ENCODE results near the gene ERCC1.

Gene ERCC1

DNA sequence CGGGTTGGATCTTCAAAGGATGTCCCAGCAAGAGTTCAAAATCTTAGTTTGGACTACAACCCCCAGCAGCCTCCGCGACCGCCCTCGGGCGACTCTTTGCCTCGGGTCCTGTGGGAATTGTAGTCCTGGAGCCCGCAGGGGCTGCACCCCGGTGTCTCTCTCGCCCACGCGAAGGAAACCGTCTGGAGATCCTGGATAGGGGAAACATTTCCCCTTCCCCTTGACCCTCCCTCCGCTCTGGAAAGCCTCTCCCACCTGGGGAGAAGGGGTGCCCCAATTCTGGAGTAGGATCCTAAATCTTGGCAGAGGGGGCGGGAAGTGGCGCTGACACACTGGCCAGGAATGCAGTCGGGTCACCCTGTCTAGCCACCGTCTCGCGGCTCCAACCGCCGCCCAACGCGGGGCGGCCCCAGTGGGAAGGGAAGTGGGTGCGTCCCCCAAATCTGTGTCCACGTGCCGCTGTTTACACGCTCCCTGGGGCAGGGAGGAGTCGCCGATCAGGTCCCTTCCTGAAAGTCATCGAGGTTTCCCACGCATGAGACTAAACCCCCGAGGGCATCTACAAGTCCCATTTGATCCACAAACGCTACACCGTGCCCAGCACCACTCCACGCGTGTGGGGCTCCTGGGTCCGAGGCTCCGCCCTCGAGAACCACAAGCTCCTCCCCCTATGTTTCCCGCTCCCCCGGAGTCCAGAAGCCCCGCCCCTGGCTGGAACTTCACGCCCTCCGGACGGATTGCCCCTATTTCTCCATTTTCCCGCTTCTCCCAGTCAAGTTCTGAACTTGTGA, 18.1 kb downstream of the ERCC1 start:
- FAIRE-seq (no peak), DNase-seq (ENCODE audit: insufficient read length, low spot score) (peak; percentile 85)

GRCh38 chr19:45404557-45405434, 18.9 kb downstream of the ERCC1 start, which contains the start of gene PPP1R13L:
TSS of gene PPP1R13L (minus strand) at chr19:45405069. CDS start at chr19:45398318, 6,751 bp downstream.
- DNase-seq (ENCODE audit: insufficient read length, low spot score), result no peak
- TF ChIP-seq POLR2A (IDR thresholded peaks at IDR 0.05; ENCODE audit: low read depth, low read length) (no peak), SPI1 (IDR thresholded peaks at IDR 0.05; ENCODE audit: low read depth, low read length) (no peak), POLR2AphosphoS5 (IDR thresholded peaks at IDR 0.05; ENCODE audit: low read depth, low read length) (no peak), POU2F2 (IDR thresholded peaks at IDR 0.05; ENCODE audit: low read depth, low read length) (no peak), PAX5 (IDR thresholded peaks at IDR 0.05; ENCODE audit: insufficient read depth, low read length, severe bottlenecking) (no peak), TAF1 (IDR thresholded peaks at IDR 0.05; ENCODE audit: low read depth, low read length) (no peak)
- peak; percentile 71 for FAIRE-seq

More for the DNA sequence above, 18.1 kb downstream of the ERCC1 start:
- TF ChIP-seq POLR2A (IDR thresholded peaks at IDR 0.05; ENCODE audit: low read depth, low read length), result no peak
- no peak for TF ChIP-seq POU2F2 (IDR thresholded peaks at IDR 0.05; ENCODE audit: low read depth, low read length)
- TF ChIP-seq PAX5 (IDR thresholded peaks at IDR 0.05; ENCODE audit: insufficient read depth, low read length, severe bottlenecking), result no peak
- TF ChIP-seq SPI1 (IDR thresholded peaks at IDR 0.05; ENCODE audit: low read depth, low read length), result peak; percentile 31; the same call in 1 of the 2 replicates
- no peak; the same call in 1 of the 2 replicates for TF ChIP-seq POLR2AphosphoS5 (IDR thresholded peaks at IDR 0.05; ENCODE audit: low read depth, low read length)
- no peak for TF ChIP-seq TAF1 (IDR thresholded peaks at IDR 0.05; ENCODE audit: low read depth, low read length)

- FAIRE-seq (peak; percentile 82), DNase-seq (ENCODE audit: insufficient read length, low spot score) (peak; percentile 65)
- no peak for TF ChIP-seq POU2F2 (IDR thresholded peaks at IDR 0.05; ENCODE audit: low read depth, low read length)
- TF ChIP-seq POLR2A (IDR thresholded peaks at IDR 0.05; ENCODE audit: low read depth, low read length), result no peak
- no peak for TF ChIP-seq PAX5 (IDR thresholded peaks at IDR 0.05; ENCODE audit: insufficient read depth, low read length, severe bottlenecking)
- TF ChIP-seq TAF1 (IDR thresholded peaks at IDR 0.05; ENCODE audit: low read depth, low read length), result no peak
- TF ChIP-seq POLR2AphosphoS5 (IDR thresholded peaks at IDR 0.05; ENCODE audit: low read depth, low read length), result no peak
- no peak for TF ChIP-seq SPI1 (IDR thresholded peaks at IDR 0.05; ENCODE audit: low read depth, low read length)
Measured at GRCh38 chr19:45403781-45404556, 19.7 kb downstream of the ERCC1 start.

DNA sequence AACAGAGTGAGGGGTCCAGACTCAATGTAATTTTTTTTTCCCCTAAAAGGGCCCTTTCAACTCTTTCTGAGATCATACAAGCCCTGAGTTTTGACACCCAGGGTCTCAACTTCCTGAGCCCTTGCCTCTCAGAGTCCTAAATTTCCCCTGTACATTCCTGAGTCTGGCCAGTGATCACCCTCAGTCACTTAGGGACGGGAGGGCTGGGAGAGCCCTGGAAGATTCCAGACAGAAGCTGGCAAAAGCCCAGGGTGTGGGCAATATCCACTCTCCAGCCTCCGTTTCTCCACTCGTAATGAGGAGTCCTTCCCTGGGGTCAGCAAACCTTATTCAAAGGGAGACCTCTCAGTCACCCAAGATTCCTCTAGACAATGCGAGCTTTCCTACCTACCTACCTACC, 20.4 kb downstream of the ERCC1 start:
- TF ChIP-seq TAF1 (IDR thresholded peaks at IDR 0.05; ENCODE audit: low read depth, low read length), result no peak
- no peak for TF ChIP-seq SPI1 (IDR thresholded peaks at IDR 0.05; ENCODE audit: low read depth, low read length)
- TF ChIP-seq POLR2A (IDR thresholded peaks at IDR 0.05; ENCODE audit: low read depth, low read length), result no peak
- no peak for TF ChIP-seq POU2F2 (IDR thresholded peaks at IDR 0.05; ENCODE audit: low read depth, low read length)
- no peak for TF ChIP-seq PAX5 (IDR thresholded peaks at IDR 0.05; ENCODE audit: insufficient read depth, low read length, severe bottlenecking)
- TF ChIP-seq POLR2AphosphoS5 (IDR thresholded peaks at IDR 0.05; ENCODE audit: low read depth, low read length), result no peak
- FAIRE-seq (no peak), DNase-seq (ENCODE audit: insufficient read length, low spot score) (no peak)

DNA sequence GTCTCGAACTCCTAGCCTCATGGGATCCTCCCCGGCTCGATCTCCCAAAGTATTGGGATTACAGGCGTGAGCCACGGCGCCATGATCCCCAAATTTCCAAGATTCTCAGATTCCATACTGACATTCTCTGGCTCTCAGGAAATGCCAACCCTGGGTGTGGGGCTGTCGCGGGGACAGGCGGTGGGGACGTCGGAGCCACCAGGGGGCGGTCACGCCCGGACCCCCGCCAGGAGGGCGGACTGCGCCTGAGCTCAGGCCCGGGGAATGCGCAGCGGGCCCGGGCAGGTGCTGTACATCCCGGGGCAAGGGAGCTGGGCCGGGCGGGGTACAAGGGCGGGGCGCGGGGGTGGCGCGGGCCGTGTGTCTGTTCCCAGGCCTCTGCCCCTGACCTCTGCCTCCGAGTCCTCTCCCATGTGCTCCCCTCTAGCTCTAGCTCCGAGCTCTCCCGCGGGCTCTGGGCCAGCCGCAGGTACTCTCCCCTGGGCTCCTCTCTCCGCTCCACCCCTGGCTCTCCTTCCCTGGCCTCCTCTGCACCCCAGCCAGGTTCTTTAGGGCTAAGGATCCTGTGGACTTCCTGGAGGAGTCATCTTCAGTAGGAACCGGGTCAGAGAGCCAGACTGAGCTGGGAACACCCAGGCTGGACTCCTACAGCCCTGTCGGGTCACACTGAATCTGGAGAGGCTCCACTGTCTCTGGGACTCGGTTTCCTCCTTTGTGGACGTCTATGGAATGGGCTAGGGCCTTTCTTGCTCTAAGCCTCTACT, 21.2 kb downstream of the ERCC1 start:
- TF ChIP-seq POLR2AphosphoS5 (IDR thresholded peaks at IDR 0.05; ENCODE audit: low read depth, low read length) (no peak), POLR2A (IDR thresholded peaks at IDR 0.05; ENCODE audit: low read depth, low read length) (no peak), PAX5 (IDR thresholded peaks at IDR 0.05; ENCODE audit: insufficient read depth, low read length, severe bottlenecking) (no peak), TAF1 (IDR thresholded peaks at IDR 0.05; ENCODE audit: low read depth, low read length) (no peak), POU2F2 (IDR thresholded peaks at IDR 0.05; ENCODE audit: low read depth, low read length) (no peak), SPI1 (IDR thresholded peaks at IDR 0.05; ENCODE audit: low read depth, low read length) (no peak)
- no peak for DNase-seq (ENCODE audit: insufficient read length, low spot score)
- no peak for FAIRE-seq

DNA sequence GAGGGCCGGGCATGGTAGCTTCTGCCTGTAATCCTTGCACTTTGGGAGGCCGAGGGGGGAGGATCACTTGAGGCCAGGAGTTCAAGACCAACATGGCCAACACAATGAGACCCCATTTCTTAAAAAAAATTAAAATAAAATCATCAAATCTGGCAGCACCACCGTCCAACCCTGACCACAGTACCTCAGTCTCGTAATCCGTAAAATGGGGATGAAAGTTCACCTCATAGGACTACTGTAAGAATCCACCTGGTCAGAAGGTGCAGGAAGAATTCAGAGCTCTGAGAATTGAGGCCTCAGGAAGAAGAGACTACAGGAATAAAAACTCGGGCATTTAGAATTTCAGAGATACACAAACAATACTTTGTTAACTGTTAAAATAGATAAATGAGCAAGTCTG, 21.9 kb downstream of the ERCC1 start:
- TF ChIP-seq POU2F2 (IDR thresholded peaks at IDR 0.05; ENCODE audit: low read depth, low read length) (no peak), SPI1 (IDR thresholded peaks at IDR 0.05; ENCODE audit: low read depth, low read length) (no peak), POLR2A (IDR thresholded peaks at IDR 0.05; ENCODE audit: low read depth, low read length) (no peak)
- no peak for DNase-seq (ENCODE audit: insufficient read length, low spot score)
- no peak for FAIRE-seq

DNA sequence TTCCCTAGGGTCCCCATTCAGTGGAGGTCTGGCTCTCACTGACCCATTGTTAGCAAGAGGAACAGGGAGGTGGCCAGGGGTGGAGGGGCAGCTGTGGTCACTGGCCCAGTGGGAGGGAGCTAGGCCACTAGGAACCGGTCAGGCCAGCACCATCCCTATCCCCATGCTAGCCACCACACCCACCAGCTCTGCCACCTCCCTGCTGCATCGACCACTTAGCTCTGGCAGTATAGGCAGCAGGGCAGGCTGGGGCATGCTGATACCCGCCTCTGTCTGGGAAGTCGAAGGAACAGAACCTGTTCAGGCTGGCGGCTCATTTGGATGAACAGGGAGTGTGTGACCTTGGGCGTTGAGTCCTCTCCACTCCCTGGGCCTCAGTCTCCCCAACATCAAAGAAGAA, 23.5 kb downstream of the ERCC1 start:
- no peak for FAIRE-seq
- DNase-seq (ENCODE audit: insufficient read length, low spot score), result no peak
- TF ChIP-seq PAX5 (IDR thresholded peaks at IDR 0.05; ENCODE audit: insufficient read depth, low read length, severe bottlenecking), result no peak
- no peak for TF ChIP-seq POU2F2 (IDR thresholded peaks at IDR 0.05; ENCODE audit: low read depth, low read length)
- TF ChIP-seq POLR2A (IDR thresholded peaks at IDR 0.05; ENCODE audit: low read depth, low read length), result no peak
- TF ChIP-seq TAF1 (IDR thresholded peaks at IDR 0.05; ENCODE audit: low read depth, low read length), result no peak
- no peak for TF ChIP-seq POLR2AphosphoS5 (IDR thresholded peaks at IDR 0.05; ENCODE audit: low read depth, low read length)
